NB4 (cell line): Measurements from ENCODE around the gene HEPACAM2.

Source experiments
- DNase-seq: peaks from one replicate; pipeline ENCODE4 v3.0.0; 2010; ENCODE audit warnings: low read depth
- H3K4me3 ChIP-seq: one replicate; pipeline ENCODE4 v1.5.1; 2011; ENCODE audit warnings: mild to moderate bottlenecking, low read depth, low read length, moderate library complexity
- CTCF ChIP-seq: IDR thresholded peaks from one replicate; pipeline ENCODE4 v1.5.1; 2012; ENCODE audit warnings: low read depth, low read length
- MAX ChIP-seq: IDR thresholded peaks from 2 replicates; pipeline ENCODE4 v1.6.1; 2011; ENCODE audit warnings: low read depth, low read length
- MYC ChIP-seq: IDR thresholded peaks from 2 replicates; pipeline ENCODE4 v1.6.1; 2011; ENCODE audit warnings: low read depth, low read length
- POLR2A ChIP-seq: IDR thresholded peaks from 2 replicates; pipeline ENCODE4 v1.6.1; 2011; ENCODE audit warnings: mild to moderate bottlenecking; ENCODE audit not compliant: insufficient read length; ENCODE audit errors: extremely low read depth

Gene HEPACAM2

GRCh38 chr7:93203496-93203895, 22.8 kb downstream of the HEPACAM2 start:
- DNase-seq = no peak
- H3K4me3 ChIP-seq = no peak overlapping the region
- no peak for TF ChIP-seq POLR2A
- TF ChIP-seq CTCF = no peak

- H3K4me3 ChIP-seq = no peak overlapping the region
- DNase-seq = no peak
- TF ChIP-seq CTCF (no peak), MAX (no peak), MYC (no peak), POLR2A (no peak)
These were observed 23.5 kb downstream of the HEPACAM2 start for GRCh38 chr7:93202594-93203250.

DNA sequence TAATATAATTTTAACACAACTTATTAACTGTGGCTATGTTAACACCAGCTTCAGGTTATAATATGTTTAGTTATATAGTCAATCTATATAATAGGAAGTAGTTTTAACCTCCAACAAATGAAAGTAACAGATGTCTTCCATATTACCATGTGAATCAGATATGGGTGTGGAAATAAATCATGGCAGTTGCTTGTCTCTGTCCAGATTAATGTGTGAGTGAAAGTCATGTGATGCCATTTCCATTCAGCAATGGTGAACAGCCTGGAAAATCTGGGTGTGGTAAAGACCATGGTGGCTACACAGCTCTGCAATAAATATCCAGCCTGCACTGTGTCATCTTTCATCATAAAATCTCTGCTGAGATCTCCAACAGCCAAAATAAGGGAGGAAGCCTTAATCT, 27.8 kb downstream of the HEPACAM2 start:
- no peak overlapping the region for H3K4me3 ChIP-seq
- no peak for TF ChIP-seq MAX
- TF ChIP-seq MYC = no peak
- TF ChIP-seq CTCF = no peak
- no peak for TF ChIP-seq POLR2A
- no peak for DNase-seq

DNA sequence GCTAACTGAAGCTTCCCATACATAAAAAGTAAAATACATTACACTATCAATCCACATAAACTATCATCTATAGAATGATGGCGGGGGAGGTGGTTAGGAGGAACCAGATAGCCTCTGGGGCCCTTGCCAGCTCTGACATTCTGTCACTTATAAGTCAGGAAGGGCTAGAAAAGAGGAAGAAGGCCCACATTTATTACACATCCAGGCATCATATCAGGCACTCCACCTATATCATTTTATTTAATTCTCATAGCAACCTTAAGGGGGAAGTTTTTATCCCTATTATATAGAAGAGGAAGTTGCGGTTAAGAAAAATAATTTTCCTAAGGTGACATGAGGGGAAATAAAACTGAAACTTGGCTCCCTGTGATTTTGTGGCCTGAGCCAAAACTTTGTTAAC, 29.9 kb downstream of the HEPACAM2 start:
- no peak overlapping the region for H3K4me3 ChIP-seq
- DNase-seq = peak; percentile 27
- no peak for TF ChIP-seq MAX
- TF ChIP-seq POLR2A = no peak
- TF ChIP-seq MYC = no peak
- TF ChIP-seq CTCF = no peak

- peak; percentile 5 for DNase-seq
- TF ChIP-seq CTCF (no peak), MAX (no peak), POLR2A (no peak), MYC (no peak)
- no peak overlapping the region for H3K4me3 ChIP-seq
These were observed 31.9 kb downstream of the HEPACAM2 start for GRCh38 chr7:93194386-93194785.
